HCT116 (cell line): ENCODE measurements around the gene FIBCD1. TPM values are rescaled to one million over a fixed set of nuclear protein-coding genes. Genes with fewer than 3 reads are reported as not detected.

Source experiments
- ATAC-seq: fragments of 200-7000 bp; cut with Tn5 transposase; 2 replicates; pipeline ENCODE4 v1.9.1; 2020; ENCODE audit warnings: mild to moderate bottlenecking, moderate library complexity
- BruUV-seq: library from RNA; stranded (reverse); fragments of 400-500 nt; replicated peaks from 2 replicates; lab custom pipeline; 2021; lab: Mats Ljungman, UMichigan
- CTCF ChIA-PET: fragments of 300-600 bp; sonication (Branson Sonifier 250); formaldehyde crosslinking; loops from one replicate; lab custom pipeline; 2021; ENCODE audit warnings: antibody characterized with exemption; lab: Charles Lee
- POLR2A ChIA-PET: fragments of 300-600, 350-600 bp; sonication (Branson Sonifier 250); formaldehyde crosslinking; loops from one replicate; lab custom pipeline; 2021; ENCODE audit warnings: antibody characterized with exemption; lab: Charles Lee
- RAD21 ChIA-PET, 2 experiments: fragments of 300-600 bp; sonication (Branson Sonifier 250); formaldehyde crosslinking; loops; one replicate each; lab custom pipeline; 2023; ENCODE audit warnings: low total read pairs in 2 of 2; ENCODE audit not compliant: uncharacterized antibody in 2 of 2, unreplicated experiment in 2 of 2, low non-redundant PET in 1 of 2; lab: Charles Lee
- DNase-seq: peaks from one replicate; pipeline ENCODE4 v3.0.0-alpha.2; 2010; ENCODE audit warnings: low read depth, low spot score
- H2AFZ ChIP-seq: fragments of 200-600 bp; shearing (Covaris generic), sonication (generic); 2 replicates; pipeline ENCODE4 v1.6.1; 2017; ENCODE audit warnings: low read depth, mixed run types, mixed read lengths, antibody characterized with exemption, low read length; ENCODE audit not compliant: poor library complexity, severe bottlenecking
- H3K27ac ChIP-seq: 2 replicates; pipeline ENCODE4 v1.5.1; 2012; ENCODE audit warnings: low read depth, low read length
- H3K27me3 ChIP-seq: fragments of 200-600 bp; sonication (generic); 2 replicates; pipeline ENCODE4 v1.6.1; 2016; ENCODE audit warnings: mixed run types, low read length, mixed read lengths; ENCODE audit not compliant: insufficient read depth
- H3K36me3 ChIP-seq, 2 experiments: fragments of 200-500 bp in 1 of 2; fragments of 200-600 bp in 1 of 2; sonication (Bioruptor generic) in 1 of 2; sonication (generic) in 1 of 2; 2 replicates each; pipeline versions ENCODE4 v1.5.1 to v1.6.1; 2014 to 2016; ENCODE audit warnings: low read length in 2 of 2, inconsistent platforms in 1 of 2, mixed read lengths in 1 of 2, mixed run types in 1 of 2; ENCODE audit not compliant: insufficient read depth in 2 of 2, control insufficient read depth in 1 of 2
- H3K4me1 ChIP-seq, 2 experiments: fragments of 200-600 bp in 1 of 2; sonication (generic) in 1 of 2; 2 replicates each; pipeline versions ENCODE4 v1.5.1 to v1.6.1; 2012 to 2017; ENCODE audit warnings: low read length in 2 of 2, inconsistent platforms in 1 of 2, mild to moderate bottlenecking in 1 of 2, mixed read lengths in 1 of 2, mixed run types in 1 of 2, moderate library complexity in 1 of 2; ENCODE audit not compliant: insufficient read depth in 2 of 2, control insufficient read depth in 1 of 2
- H3K4me2 ChIP-seq: fragments of 200-600 bp; sonication (generic); 2 replicates; pipeline ENCODE4 v1.6.1; 2017; ENCODE audit warnings: mixed run types, low read length, mixed read lengths
- H3K4me3 ChIP-seq, 2 experiments: fragments of 200-600 bp in 1 of 2; sonication (generic) in 1 of 2; replicated peaks in 1 of 2; 2 replicates each; pipeline ENCODE4 v1.5.1; 2011 to 2016; ENCODE audit warnings: low read length in 2 of 2, control low read depth in 1 of 2, low read depth in 1 of 2, mild to moderate bottlenecking in 1 of 2, mixed read lengths in 1 of 2, mixed run types in 1 of 2
- H3K79me2 ChIP-seq: fragments of 200-600 bp; sonication (generic); 2 replicates; pipeline ENCODE4 v1.6.1; 2017; ENCODE audit warnings: mild to moderate bottlenecking, mixed run types, low read length, moderate library complexity, mixed read lengths; ENCODE audit not compliant: insufficient read depth
- H3K9ac ChIP-seq: fragments of 200-600 bp; sonication (generic); 2 replicates; pipeline ENCODE4 v1.6.1; 2016; ENCODE audit warnings: low read length, mixed read lengths
- H3K9me2 ChIP-seq: fragments of 200-600 bp; sonication (generic), shearing (Covaris generic); 2 replicates; pipeline ENCODE4 v1.6.1; 2017; ENCODE audit warnings: mixed run types, mild to moderate bottlenecking, moderate library complexity; ENCODE audit not compliant: insufficient read depth
- H3K9me3 ChIP-seq, 2 experiments: fragments of 200-500 bp in 1 of 2; fragments of 200-600 bp in 1 of 2; sonication (Bioruptor generic) in 1 of 2; sonication (generic) in 1 of 2; 2 replicates each; pipeline ENCODE4 v1.6.1; 2014 to 2017; ENCODE audit warnings: low read length in 2 of 2, mixed read lengths in 2 of 2, inconsistent platforms in 1 of 2, low read depth in 1 of 2, mild to moderate bottlenecking in 1 of 2, mixed run types in 1 of 2, moderate library complexity in 1 of 2; ENCODE audit not compliant: control insufficient read depth in 1 of 2, insufficient read depth in 1 of 2
- H4K20me1 ChIP-seq: fragments of 200-600 bp; sonication (generic), shearing (Covaris generic); 2 replicates; pipeline ENCODE4 v1.6.1; 2017; ENCODE audit warnings: mixed run types, mild to moderate bottlenecking, moderate library complexity; ENCODE audit not compliant: insufficient read depth
- CBX3 ChIP-seq: IDR thresholded peaks from 2 replicates; pipeline ENCODE4 v1.6.1; 2012; ENCODE audit warnings: low read depth
- CEBPB ChIP-seq: IDR thresholded peaks from 2 replicates; pipeline ENCODE4 v1.6.1; 2012; ENCODE audit warnings: low read depth
- EGR1 ChIP-seq: IDR thresholded peaks from 2 replicates; pipeline ENCODE4 v1.6.1; 2012; ENCODE audit warnings: low read depth
- EZH2 ChIP-seq: fragments of 200-600 bp; sonication (generic); IDR thresholded peaks from 2 replicates; pipeline ENCODE4 v1.6.1; 2017; ENCODE audit warnings: antibody characterized with exemption, mixed run types
- EZH2phosphoT487 ChIP-seq: fragments of 200-600 bp; IDR thresholded peaks from 2 replicates; pipeline ENCODE4 v1.6.1; 2018; ENCODE audit warnings: antibody characterized with exemption, borderline replicate concordance
- FOSL1 ChIP-seq: IDR thresholded peaks from 2 replicates; pipeline ENCODE4 v1.6.1; 2012; ENCODE audit warnings: low read depth
- JUND ChIP-seq: IDR thresholded peaks from 2 replicates; pipeline ENCODE4 v1.6.1; 2012
- POLR2A ChIP-seq: IDR thresholded peaks from 2 replicates; pipeline ENCODE4 v1.7.0; 2011; ENCODE audit warnings: borderline replicate concordance; ENCODE audit not compliant: insufficient read depth, insufficient read length; ENCODE audit errors: extremely low read depth
- POLR2AphosphoS5 ChIP-seq: IDR thresholded peaks from 2 replicates; pipeline ENCODE4 v1.6.1; 2011; ENCODE audit warnings: mild to moderate bottlenecking, low read depth, low read length, moderate library complexity
- RAD21 ChIP-seq: IDR thresholded peaks from 2 replicates; pipeline ENCODE4 v1.6.1; 2012; ENCODE audit warnings: low read depth, mild to moderate bottlenecking
- SIN3A ChIP-seq: IDR thresholded peaks from 2 replicates; pipeline ENCODE4 v1.6.1; 2012; ENCODE audit warnings: low read depth
- SP1 ChIP-seq: IDR thresholded peaks from 2 replicates; pipeline ENCODE4 v1.6.1; 2012; ENCODE audit warnings: low read depth
- SRF ChIP-seq: IDR thresholded peaks from 2 replicates; pipeline ENCODE4 v1.6.1; 2012; ENCODE audit warnings: low read depth
- YY1 ChIP-seq: IDR thresholded peaks from 2 replicates; pipeline ENCODE4 v1.6.1; 2011; ENCODE audit warnings: low read length, low read depth, moderate library complexity, mild to moderate bottlenecking; ENCODE audit not compliant: insufficient replicate concordance; ENCODE audit errors: extremely low read depth
- ZFX ChIP-seq: fragments of 450-650 bp; IDR thresholded peaks from 2 replicates; pipeline ENCODE4 v1.6.1; 2017
- ZNF274 ChIP-seq: fragments of 200-500 bp; sonication (Bioruptor generic); IDR thresholded peaks from 2 replicates; pipeline ENCODE4 v1.6.1; 2014; ENCODE audit warnings: mild to moderate bottlenecking, low read depth, low read length, inconsistent platforms
- intact Hi-C: fragments of 100-400 bp; cut with micrococcal nuclease; formaldehyde crosslinking; loops from 2 replicates; pipeline ENCODE4 v1.10.0; 2022
- total RNA-seq: library from RNA; stranded (reverse); gene quantifications from one replicate; pipeline ENCODE4 v1.2.1, GENCODE V29; 2021; ENCODE audit not compliant: unreplicated experiment
- TF ChIP-seq, protein P1 (sequence below): IDR thresholded peaks from 2 replicates; pipeline ENCODE4 v1.6.1; 2011; ENCODE audit warnings: mild to moderate bottlenecking, low read length, moderate library complexity; ENCODE audit not compliant: insufficient replicate concordance; ENCODE audit errors: extremely low read depth
- TF ChIP-seq, protein P2 (sequence below): IDR thresholded peaks from 2 replicates; pipeline ENCODE4 v1.6.1; 2012; ENCODE audit warnings: low read depth
- TF ChIP-seq, protein P3 (sequence below): IDR thresholded peaks from 2 replicates; pipeline ENCODE4 v1.6.1; 2012
- TF ChIP-seq, protein P4 (sequence below), 3 experiments: fragments of 200-600 bp in 1 of 3; sonication (generic) in 1 of 3; IDR thresholded peaks in 2 of 3; conservative IDR thresholded peaks in 1 of 3; 2 replicates each; pipeline ENCODE4 v1.5.1; 2012 to 2017; ENCODE audit warnings: low read depth in 2 of 3, low read length in 2 of 3, antibody characterized with exemption in 1 of 3, borderline replicate concordance in 1 of 3, control low read depth in 1 of 3, mild to moderate bottlenecking in 1 of 3, mixed read lengths in 1 of 3, mixed run types in 1 of 3, moderate library complexity in 1 of 3; ENCODE audit not compliant: insufficient read depth in 1 of 3

FIBCD1 gene
- total RNA-seq, 1 experiment from 2014 or later, result 26.1 TPM

DNA sequence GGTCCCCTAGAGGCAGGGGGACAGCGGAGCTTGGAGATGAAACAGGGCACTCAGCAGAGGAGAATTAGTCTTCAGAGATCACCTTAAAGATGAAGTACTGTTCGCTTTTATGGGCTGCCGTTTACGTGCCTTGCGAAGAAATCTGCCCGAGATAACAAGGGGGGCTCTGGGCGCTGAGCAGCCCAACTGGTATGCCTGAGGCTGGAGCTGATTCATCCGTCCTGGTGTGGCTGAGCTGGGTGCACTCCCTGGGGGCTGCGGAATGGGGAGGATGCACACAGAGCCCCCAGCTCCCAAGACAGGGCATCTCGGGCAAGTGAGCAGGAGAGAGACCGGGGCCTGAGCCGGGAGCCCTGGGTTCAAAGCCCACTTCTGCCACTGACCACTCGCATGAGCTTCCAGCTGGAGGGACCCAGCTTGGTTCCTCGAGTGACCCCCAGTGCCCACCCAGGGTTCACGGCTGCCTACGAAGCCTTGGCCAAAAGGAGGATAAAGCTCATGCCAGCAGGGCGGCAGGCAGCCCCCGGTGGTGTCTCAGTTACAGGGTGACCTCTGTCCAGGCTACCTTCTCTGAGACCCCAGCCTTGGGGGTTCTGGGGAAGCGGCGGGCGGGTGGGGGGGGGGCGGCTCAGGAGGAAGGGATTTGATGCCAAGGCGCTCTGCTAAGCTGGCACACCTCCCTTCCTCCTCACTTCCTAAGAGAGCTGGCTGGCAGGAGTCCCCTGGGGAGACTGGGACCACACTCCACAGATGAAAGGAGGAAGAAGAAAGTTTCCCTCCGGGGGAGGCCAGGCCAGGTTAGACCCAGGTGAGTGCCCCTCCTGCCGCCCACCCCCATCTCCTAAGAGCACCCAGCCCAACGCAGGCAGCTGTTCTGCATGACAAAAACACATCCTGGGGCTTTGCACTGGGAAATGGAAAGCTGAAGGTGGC, 5.7 kb downstream of the FIBCD1 start:
- Histone ChIP-seq H3K4me3 (no peak overlapping the region), H3K4me2 (no peak overlapping the region), H3K9ac (no peak overlapping the region), H3K79me2 (no peaks in the 10 kb centered on the region), H4K20me1 (no peaks in the 10 kb centered on the region), H3K36me3 (no peaks in the 10 kb centered on the region), H3K9me2 (no peaks in the 10 kb centered on the region), H3K27ac (no peak overlapping the region), H2AFZ (no peak overlapping the region), H3K4me1 (peaks cover 42 to 53% of the 10 kb centered on the region in 2 experiments), H3K27me3 (no peaks in the 10 kb centered on the region), H3K9me3 (no peaks in the 10 kb centered on the region)
- intact Hi-C loops, result no loop called here
- ATAC-seq, result no peak
- ChIA-PET POLR2A (interaction anchor here (1.3 kb wide), 1 partner anchor 16 kb away, joined by 3 read pairs; no protein-coding TSS in a partner anchor), CTCF (interaction anchor here (1.2 to 1.6 kb wide), 2 partner anchors 65 to 67 kb away, joined by 3 to 4 read pairs; no protein-coding TSS in a partner anchor), RAD21 (no interaction called here)
- no peak for DNase-seq
- no TSS peak for BruUV-seq
- TF ChIP-seq SIN3A (no peak), CEBPB (no peak), SP1 (no peak), POLR2A (no peak), YY1 (no peak), POLR2AphosphoS5 (no peak), SRF (no peak), JUND (no peak), EZH2phosphoT487 (no peak), FOSL1 (no peak), RAD21 (no peak), CBX3 (no peak), EZH2 (no peak), ZNF274 (no peak), ZFX (no peak), EGR1 (no peak)
- TF ChIP-seq, protein P1, sequence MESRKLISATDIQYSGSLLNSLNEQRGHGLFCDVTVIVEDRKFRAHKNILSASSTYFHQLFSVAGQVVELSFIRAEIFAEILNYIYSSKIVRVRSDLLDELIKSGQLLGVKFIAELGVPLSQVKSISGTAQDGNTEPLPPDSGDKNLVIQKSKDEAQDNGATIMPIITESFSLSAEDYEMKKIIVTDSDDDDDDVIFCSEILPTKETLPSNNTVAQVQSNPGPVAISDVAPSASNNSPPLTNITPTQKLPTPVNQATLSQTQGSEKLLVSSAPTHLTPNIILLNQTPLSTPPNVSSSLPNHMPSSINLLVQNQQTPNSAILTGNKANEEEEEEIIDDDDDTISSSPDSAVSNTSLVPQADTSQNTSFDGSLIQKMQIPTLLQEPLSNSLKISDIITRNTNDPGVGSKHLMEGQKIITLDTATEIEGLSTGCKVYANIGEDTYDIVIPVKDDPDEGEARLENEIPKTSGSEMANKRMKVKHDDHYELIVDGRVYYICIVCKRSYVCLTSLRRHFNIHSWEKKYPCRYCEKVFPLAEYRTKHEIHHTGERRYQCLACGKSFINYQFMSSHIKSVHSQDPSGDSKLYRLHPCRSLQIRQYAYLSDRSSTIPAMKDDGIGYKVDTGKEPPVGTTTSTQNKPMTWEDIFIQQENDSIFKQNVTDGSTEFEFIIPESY, result no peak
- TF ChIP-seq, protein P2, sequence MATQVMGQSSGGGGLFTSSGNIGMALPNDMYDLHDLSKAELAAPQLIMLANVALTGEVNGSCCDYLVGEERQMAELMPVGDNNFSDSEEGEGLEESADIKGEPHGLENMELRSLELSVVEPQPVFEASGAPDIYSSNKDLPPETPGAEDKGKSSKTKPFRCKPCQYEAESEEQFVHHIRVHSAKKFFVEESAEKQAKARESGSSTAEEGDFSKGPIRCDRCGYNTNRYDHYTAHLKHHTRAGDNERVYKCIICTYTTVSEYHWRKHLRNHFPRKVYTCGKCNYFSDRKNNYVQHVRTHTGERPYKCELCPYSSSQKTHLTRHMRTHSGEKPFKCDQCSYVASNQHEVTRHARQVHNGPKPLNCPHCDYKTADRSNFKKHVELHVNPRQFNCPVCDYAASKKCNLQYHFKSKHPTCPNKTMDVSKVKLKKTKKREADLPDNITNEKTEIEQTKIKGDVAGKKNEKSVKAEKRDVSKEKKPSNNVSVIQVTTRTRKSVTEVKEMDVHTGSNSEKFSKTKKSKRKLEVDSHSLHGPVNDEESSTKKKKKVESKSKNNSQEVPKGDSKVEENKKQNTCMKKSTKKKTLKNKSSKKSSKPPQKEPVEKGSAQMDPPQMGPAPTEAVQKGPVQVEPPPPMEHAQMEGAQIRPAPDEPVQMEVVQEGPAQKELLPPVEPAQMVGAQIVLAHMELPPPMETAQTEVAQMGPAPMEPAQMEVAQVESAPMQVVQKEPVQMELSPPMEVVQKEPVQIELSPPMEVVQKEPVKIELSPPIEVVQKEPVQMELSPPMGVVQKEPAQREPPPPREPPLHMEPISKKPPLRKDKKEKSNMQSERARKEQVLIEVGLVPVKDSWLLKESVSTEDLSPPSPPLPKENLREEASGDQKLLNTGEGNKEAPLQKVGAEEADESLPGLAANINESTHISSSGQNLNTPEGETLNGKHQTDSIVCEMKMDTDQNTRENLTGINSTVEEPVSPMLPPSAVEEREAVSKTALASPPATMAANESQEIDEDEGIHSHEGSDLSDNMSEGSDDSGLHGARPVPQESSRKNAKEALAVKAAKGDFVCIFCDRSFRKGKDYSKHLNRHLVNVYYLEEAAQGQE, result no peak
- TF ChIP-seq, protein P3, sequence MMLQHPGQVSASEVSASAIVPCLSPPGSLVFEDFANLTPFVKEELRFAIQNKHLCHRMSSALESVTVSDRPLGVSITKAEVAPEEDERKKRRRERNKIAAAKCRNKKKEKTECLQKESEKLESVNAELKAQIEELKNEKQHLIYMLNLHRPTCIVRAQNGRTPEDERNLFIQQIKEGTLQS, result no peak
- TF ChIP-seq, protein P4, sequence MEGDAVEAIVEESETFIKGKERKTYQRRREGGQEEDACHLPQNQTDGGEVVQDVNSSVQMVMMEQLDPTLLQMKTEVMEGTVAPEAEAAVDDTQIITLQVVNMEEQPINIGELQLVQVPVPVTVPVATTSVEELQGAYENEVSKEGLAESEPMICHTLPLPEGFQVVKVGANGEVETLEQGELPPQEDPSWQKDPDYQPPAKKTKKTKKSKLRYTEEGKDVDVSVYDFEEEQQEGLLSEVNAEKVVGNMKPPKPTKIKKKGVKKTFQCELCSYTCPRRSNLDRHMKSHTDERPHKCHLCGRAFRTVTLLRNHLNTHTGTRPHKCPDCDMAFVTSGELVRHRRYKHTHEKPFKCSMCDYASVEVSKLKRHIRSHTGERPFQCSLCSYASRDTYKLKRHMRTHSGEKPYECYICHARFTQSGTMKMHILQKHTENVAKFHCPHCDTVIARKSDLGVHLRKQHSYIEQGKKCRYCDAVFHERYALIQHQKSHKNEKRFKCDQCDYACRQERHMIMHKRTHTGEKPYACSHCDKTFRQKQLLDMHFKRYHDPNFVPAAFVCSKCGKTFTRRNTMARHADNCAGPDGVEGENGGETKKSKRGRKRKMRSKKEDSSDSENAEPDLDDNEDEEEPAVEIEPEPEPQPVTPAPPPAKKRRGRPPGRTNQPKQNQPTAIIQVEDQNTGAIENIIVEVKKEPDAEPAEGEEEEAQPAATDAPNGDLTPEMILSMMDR (IDR thresholded peaks at IDR 0.05 in 2 of 3, conservative IDR thresholded peaks at IDR 0.05 in 1 of 3; ENCODE audit: borderline replicate concordance in 1 of 3, insufficient read depth in 1 of 3, low read depth in 2 of 3, low read length in 2 of 3), result no peak
